ENCODE results near the gene BCLAF1. TPM values are rescaled to one million over a fixed set of nuclear protein-coding genes. Genes with fewer than 3 reads are reported as not detected.

BCLAF1 gene
- total and polyA plus RNA-seq, 9 of the 15 experiments (the other 6 are each of a cell fraction or from before 2014, with no cell fraction given): 65.4 to 286 (median 165) TPM

DNA sequence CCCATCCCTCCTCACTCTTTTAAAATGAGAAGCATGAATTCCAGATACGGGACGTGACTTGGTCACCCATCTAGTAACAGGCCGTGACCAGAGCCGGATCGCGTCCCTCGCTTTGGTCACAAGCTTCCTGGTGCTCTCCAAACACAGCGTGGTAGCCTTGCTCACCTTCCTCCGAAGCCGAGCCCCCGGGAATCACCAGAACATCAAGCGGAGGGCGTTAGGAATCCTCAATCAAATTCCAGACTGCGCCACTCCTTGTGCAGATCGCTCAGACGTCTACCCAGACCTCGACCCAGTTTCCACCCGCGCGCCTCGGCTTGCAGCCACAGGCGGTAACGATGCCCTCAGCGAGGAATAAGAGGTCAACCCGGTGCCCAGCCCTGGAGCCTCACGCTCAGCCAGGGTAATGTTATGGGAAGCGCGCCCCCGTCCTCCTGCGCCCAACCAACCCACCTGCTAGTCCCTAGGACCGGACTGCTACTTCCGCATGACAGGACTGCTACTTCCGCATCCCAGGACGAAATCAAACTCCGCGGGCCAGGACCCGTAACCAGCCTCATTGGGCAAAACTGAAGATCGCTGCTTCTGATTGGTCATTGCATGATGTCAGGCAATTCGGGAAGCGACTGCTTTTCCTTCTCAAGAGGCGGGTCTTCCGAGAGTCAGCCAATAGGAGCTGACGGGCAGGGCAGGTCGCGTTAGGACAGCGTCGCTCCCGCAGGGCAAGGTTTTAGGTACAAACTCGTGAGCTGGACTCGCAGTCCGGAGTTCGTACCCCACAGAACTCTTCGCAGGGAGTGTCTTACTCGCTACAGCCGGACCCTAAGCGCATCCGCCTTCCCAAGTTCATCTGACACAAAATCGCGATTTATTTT, 39.6 kb downstream of the BCLAF1 start, which contains the start of gene MTFR2 (continued):
- TF ChIP-seq, protein P1, sequence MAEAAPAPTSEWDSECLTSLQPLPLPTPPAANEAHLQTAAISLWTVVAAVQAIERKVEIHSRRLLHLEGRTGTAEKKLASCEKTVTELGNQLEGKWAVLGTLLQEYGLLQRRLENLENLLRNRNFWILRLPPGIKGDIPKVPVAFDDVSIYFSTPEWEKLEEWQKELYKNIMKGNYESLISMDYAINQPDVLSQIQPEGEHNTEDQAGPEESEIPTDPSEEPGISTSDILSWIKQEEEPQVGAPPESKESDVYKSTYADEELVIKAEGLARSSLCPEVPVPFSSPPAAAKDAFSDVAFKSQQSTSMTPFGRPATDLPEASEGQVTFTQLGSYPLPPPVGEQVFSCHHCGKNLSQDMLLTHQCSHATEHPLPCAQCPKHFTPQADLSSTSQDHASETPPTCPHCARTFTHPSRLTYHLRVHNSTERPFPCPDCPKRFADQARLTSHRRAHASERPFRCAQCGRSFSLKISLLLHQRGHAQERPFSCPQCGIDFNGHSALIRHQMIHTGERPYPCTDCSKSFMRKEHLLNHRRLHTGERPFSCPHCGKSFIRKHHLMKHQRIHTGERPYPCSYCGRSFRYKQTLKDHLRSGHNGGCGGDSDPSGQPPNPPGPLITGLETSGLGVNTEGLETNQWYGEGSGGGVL (CRISPR knock-in tag; IDR thresholded peaks at IDR 0.05): no peak
- peak; percentile 93 for TF ChIP-seq POLR2A (conservative IDR thresholded peaks at IDR 0.05)
- TF ChIP-seq SOX6 (IDR thresholded peaks at IDR 0.05): peak; percentile 48; the same call in 1 of the 2 replicates
- TF ChIP-seq ZNF253 (CRISPR knock-in tag; conservative IDR thresholded peaks at IDR 0.05): 0 out of 2 replicates have a peak, but pooled peaks have one; percentile 62
- TF ChIP-seq ZFX (CRISPR knock-in tag; IDR thresholded peaks at IDR 0.05): peak; percentile 34; the same call in 1 of the 2 replicates
- TF ChIP-seq, protein P2, sequence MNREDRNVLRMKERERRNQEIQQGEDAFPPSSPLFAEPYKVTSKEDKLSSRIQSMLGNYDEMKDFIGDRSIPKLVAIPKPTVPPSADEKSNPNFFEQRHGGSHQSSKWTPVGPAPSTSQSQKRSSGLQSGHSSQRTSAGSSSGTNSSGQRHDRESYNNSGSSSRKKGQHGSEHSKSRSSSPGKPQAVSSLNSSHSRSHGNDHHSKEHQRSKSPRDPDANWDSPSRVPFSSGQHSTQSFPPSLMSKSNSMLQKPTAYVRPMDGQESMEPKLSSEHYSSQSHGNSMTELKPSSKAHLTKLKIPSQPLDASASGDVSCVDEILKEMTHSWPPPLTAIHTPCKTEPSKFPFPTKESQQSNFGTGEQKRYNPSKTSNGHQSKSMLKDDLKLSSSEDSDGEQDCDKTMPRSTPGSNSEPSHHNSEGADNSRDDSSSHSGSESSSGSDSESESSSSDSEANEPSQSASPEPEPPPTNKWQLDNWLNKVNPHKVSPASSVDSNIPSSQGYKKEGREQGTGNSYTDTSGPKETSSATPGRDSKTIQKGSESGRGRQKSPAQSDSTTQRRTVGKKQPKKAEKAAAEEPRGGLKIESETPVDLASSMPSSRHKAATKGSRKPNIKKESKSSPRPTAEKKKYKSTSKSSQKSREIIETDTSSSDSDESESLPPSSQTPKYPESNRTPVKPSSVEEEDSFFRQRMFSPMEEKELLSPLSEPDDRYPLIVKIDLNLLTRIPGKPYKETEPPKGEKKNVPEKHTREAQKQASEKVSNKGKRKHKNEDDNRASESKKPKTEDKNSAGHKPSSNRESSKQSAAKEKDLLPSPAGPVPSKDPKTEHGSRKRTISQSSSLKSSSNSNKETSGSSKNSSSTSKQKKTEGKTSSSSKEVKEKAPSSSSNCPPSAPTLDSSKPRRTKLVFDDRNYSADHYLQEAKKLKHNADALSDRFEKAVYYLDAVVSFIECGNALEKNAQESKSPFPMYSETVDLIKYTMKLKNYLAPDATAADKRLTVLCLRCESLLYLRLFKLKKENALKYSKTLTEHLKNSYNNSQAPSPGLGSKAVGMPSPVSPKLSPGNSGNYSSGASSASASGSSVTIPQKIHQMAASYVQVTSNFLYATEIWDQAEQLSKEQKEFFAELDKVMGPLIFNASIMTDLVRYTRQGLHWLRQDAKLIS (CRISPR knock-in tag; IDR thresholded peaks at IDR 0.05): peak; percentile 76
- TF ChIP-seq SP2 (IDR thresholded peaks at IDR 0.05; ENCODE audit: extremely low read depth, low read depth, low read length, poor library complexity, severe bottlenecking): peak; percentile 75
- TF ChIP-seq SMARCB1 (IDR thresholded peaks at IDR 0.05; ENCODE audit: insufficient read length, low read depth): no peak
- TF ChIP-seq, protein P3, sequence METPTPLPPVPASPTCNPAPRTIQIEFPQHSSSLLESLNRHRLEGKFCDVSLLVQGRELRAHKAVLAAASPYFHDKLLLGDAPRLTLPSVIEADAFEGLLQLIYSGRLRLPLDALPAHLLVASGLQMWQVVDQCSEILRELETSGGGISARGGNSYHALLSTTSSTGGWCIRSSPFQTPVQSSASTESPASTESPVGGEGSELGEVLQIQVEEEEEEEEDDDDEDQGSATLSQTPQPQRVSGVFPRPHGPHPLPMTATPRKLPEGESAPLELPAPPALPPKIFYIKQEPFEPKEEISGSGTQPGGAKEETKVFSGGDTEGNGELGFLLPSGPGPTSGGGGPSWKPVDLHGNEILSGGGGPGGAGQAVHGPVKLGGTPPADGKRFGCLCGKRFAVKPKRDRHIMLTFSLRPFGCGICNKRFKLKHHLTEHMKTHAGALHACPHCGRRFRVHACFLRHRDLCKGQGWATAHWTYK (CRISPR knock-in tag; IDR thresholded peaks at IDR 0.05): peak; percentile 80; the same call in 1 of the 2 replicates
- no peak for TF ChIP-seq TAL1 (IDR thresholded peaks at IDR 0.05)
- 0 out of 2 replicates have a peak, but pooled peaks have one; percentile 38 for TF ChIP-seq RNF2 (IDR thresholded peaks at IDR 0.05)
- TF ChIP-seq, protein P4, sequence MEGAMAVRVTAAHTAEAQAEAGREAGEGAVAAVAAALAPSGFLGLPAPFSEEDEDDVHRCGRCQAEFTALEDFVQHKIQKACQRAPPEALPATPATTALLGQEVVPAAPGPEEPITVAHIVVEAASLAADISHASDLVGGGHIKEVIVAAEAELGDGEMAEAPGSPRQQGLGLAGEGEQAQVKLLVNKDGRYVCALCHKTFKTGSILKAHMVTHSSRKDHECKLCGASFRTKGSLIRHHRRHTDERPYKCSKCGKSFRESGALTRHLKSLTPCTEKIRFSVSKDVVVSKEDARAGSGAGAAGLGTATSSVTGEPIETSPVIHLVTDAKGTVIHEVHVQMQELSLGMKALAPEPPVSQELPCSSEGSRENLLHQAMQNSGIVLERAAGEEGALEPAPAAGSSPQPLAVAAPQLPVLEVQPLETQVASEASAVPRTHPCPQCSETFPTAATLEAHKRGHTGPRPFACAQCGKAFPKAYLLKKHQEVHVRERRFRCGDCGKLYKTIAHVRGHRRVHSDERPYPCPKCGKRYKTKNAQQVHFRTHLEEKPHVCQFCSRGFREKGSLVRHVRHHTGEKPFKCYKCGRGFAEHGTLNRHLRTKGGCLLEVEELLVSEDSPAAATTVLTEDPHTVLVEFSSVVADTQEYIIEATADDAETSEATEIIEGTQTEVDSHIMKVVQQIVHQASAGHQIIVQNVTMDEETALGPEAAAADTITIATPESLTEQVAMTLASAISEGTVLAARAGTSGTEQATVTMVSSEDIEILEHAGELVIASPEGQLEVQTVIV (CRISPR knock-in tag; IDR thresholded peaks at IDR 0.05; ENCODE audit: borderline replicate concordance): no peak
- no peak for TF ChIP-seq ZC3H4 (CRISPR knock-in tag; IDR thresholded peaks at IDR 0.05; ENCODE audit: borderline replicate concordance)
- TF ChIP-seq ETV6 (IDR thresholded peaks at IDR 0.05; ENCODE audit: borderline replicate concordance in 1 of 2, low read depth in 2 of 2, low read length in 1 of 2): peak; percentile 81 to 91
- 0 out of 2 replicates have a peak, but pooled peaks have one; percentile 48 for TF ChIP-seq ETV6 (CRISPR knock-in tag; IDR thresholded peaks at IDR 0.05; ENCODE audit: borderline replicate concordance)
- TF ChIP-seq HOXB6 (CRISPR knock-in tag; IDR thresholded peaks at IDR 0.05; ENCODE audit: borderline replicate concordance): no peak; the same call in 1 of the 2 replicates
- no peak for TF ChIP-seq IRF2 (CRISPR knock-in tag; IDR thresholded peaks at IDR 0.05)
- peak; percentile 86 for TF ChIP-seq GABPA (tag; conservative IDR thresholded peaks at IDR 0.05; ENCODE audit: low read depth)
